KMS-11 (cell line): ENCODE data around the gene ABTB2.

ENCODE experiments used
- H2AFZ ChIP-seq: fragments of 200-600 bp; sonication (generic); 2 replicates; pipeline ENCODE4 v1.6.1; 2016; ENCODE audit warnings: antibody characterized with exemption, mixed run types, low read depth
- H3K27ac ChIP-seq: fragments of 200-600 bp; sonication (generic); 2 replicates; pipeline ENCODE4 v1.6.1; 2016; ENCODE audit warnings: mild to moderate bottlenecking, mixed run types
- H3K27me3 ChIP-seq: fragments of 200-600 bp; sonication (generic); 2 replicates; pipeline ENCODE4 v1.6.1; 2017; ENCODE audit warnings: mild to moderate bottlenecking, low read depth, mixed run types, moderate library complexity; ENCODE audit not compliant: insufficient read depth
- H3K36me3 ChIP-seq: fragments of 200-600 bp; sonication (generic); 2 replicates; pipeline ENCODE4 v1.6.1; 2017; ENCODE audit warnings: mild to moderate bottlenecking, mixed run types; ENCODE audit not compliant: insufficient read depth
- H3K4me1 ChIP-seq: fragments of 200-600 bp; sonication (generic); 2 replicates; pipeline ENCODE4 v1.6.1; 2016; ENCODE audit warnings: mild to moderate bottlenecking, low read depth, mixed run types; ENCODE audit not compliant: poor library complexity, severe bottlenecking
- H3K4me2 ChIP-seq: fragments of 200-600 bp; sonication (generic); 2 replicates; pipeline ENCODE4 v1.7.0; 2016; ENCODE audit warnings: mild to moderate bottlenecking, mixed run types
- H3K4me3 ChIP-seq: fragments of 200-600 bp; sonication (generic); IDR thresholded peaks from 2 replicates; pipeline ENCODE4 v1.6.1; 2017; ENCODE audit warnings: low read depth, low read length, mixed read lengths; ENCODE audit not compliant: insufficient read depth
- H3K79me2 ChIP-seq: fragments of 200-600 bp; sonication (generic); 2 replicates; pipeline ENCODE4 v1.6.1; 2016; ENCODE audit warnings: low read depth, mixed run types; ENCODE audit not compliant: insufficient read depth
- H3K9ac ChIP-seq: fragments of 200-600 bp; sonication (generic); 2 replicates; pipeline ENCODE4 v1.6.1; 2016; ENCODE audit warnings: mild to moderate bottlenecking, mixed run types
- H4K20me1 ChIP-seq: fragments of 200-600 bp; sonication (generic); 2 replicates; pipeline ENCODE4 v1.6.1; 2016; ENCODE audit warnings: mild to moderate bottlenecking, mixed run types; ENCODE audit not compliant: insufficient read depth
- TF ChIP-seq, protein P1 (sequence below): fragments of 200-600 bp; sonication (generic); conservative IDR thresholded peaks from 2 replicates; pipeline ENCODE4 v1.6.1; 2017; ENCODE audit warnings: low read depth, mild to moderate bottlenecking, antibody characterized with exemption, low read length, moderate library complexity, mixed read lengths

The ABTB2 gene

DNA sequence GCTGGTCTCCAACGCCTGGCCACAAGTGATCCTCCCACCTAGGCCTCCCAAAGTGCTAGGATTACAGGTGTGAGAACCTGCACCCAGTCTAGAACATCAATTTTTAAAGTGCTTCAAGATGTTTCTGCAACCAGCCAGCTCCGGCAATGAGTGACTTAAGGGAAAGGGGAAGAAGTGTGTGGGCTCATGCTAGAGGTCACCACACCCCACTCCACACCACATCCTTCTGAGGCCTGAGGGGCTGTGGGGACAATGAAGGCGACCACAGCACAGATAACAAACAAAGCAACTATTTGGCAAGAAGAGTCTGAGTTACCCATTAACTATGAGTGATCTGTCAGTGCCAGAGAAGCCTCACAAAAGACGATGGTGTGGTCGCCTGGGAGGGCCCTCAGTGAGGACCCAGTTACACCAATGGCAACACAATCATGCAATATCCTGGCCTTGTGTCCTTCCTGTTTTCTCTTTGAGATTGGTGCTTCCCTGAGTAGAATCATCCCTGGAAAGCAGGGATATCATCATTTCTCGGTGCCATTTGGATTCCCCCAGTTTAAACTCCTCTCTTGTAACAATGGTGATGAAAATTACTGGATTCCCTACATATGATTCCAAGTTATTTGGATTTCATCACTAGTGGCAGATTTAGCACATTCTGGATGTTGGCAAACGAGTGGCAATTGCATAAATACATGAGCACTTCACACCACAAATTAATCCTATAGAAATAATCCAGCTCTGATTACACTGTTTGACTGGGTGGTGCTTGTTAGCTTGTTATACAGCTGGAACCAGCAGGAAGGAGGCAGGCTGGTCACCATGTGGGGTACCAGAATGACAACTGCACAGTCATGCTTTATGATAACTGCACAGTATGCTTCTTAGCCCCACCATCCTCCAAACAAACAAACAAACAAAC is 18.4 kb downstream of the ABTB2 start:
- no peaks in the 10 kb centered on the region for H3K27me3 ChIP-seq
- no peaks in the 10 kb centered on the region for H3K4me1 ChIP-seq
- H3K36me3 ChIP-seq: no peaks in the 10 kb centered on the region
- no peak overlapping the region for H2AFZ ChIP-seq
- no peak overlapping the region for H3K9ac ChIP-seq
- no peaks in the 10 kb centered on the region for H4K20me1 ChIP-seq
- no peak overlapping the region for H3K27ac ChIP-seq
- TF ChIP-seq, protein P1, sequence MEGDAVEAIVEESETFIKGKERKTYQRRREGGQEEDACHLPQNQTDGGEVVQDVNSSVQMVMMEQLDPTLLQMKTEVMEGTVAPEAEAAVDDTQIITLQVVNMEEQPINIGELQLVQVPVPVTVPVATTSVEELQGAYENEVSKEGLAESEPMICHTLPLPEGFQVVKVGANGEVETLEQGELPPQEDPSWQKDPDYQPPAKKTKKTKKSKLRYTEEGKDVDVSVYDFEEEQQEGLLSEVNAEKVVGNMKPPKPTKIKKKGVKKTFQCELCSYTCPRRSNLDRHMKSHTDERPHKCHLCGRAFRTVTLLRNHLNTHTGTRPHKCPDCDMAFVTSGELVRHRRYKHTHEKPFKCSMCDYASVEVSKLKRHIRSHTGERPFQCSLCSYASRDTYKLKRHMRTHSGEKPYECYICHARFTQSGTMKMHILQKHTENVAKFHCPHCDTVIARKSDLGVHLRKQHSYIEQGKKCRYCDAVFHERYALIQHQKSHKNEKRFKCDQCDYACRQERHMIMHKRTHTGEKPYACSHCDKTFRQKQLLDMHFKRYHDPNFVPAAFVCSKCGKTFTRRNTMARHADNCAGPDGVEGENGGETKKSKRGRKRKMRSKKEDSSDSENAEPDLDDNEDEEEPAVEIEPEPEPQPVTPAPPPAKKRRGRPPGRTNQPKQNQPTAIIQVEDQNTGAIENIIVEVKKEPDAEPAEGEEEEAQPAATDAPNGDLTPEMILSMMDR: no peak
- no peaks in the 10 kb centered on the region for H3K79me2 ChIP-seq
- H3K4me2 ChIP-seq: no peak overlapping the region
- H3K4me3 ChIP-seq: no peak overlapping the region

- H3K9ac ChIP-seq: no peak overlapping the region
- TF ChIP-seq, protein P1: no peak
- H3K4me2 ChIP-seq: no peak overlapping the region
- no peaks in the 10 kb centered on the region for H4K20me1 ChIP-seq
- H3K4me3 ChIP-seq: no peak overlapping the region
- H3K36me3 ChIP-seq: no peaks in the 10 kb centered on the region
- no peaks in the 10 kb centered on the region for H3K79me2 ChIP-seq
- H2AFZ ChIP-seq: no peak overlapping the region
- no peaks in the 10 kb centered on the region for H3K4me1 ChIP-seq
- no peak overlapping the region for H3K27ac ChIP-seq
- no peaks in the 10 kb centered on the region for H3K27me3 ChIP-seq
Measured at GRCh38 chr11:34337016-34337415, 20.8 kb downstream of the ABTB2 start.

DNA sequence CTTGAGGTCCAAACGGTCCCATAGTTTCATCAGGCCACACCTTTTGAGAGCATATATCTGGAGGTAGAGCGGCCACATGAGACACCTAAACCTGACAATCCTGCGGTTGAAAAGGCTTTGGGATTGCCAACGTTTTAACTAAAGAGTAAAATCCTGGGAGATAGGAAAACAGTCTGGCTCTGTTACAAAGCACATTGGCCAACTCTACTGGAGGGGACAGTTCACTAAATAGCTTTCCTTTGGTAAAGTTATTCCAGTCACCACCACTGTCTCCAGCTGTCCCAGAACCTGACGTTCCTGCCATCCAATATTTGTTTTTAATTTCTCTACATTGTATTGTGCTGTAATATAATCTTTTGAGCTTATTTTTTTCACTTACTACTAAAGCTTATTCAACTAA is 22.0 kb downstream of the ABTB2 start:
- Histone ChIP-seq H3K4me2 (no peak overlapping the region), H2AFZ (no peak overlapping the region), H3K27me3 (no peaks in the 10 kb centered on the region), H3K4me1 (no peaks in the 10 kb centered on the region), H3K27ac (no peak overlapping the region), H3K4me3 (no peak overlapping the region), H4K20me1 (no peaks in the 10 kb centered on the region), H3K79me2 (no peaks in the 10 kb centered on the region), H3K9ac (no peak overlapping the region), H3K36me3 (no peaks in the 10 kb centered on the region)
- TF ChIP-seq, protein P1: no peak

- H3K4me2 ChIP-seq: no peak overlapping the region
Measured at GRCh38 chr11:34335331-34335730, 22.5 kb downstream of the ABTB2 start.

More at GRCh38 chr11:34335331-34335730, 22.5 kb downstream of the ABTB2 start:
- Histone ChIP-seq H3K9ac (no peak overlapping the region), H3K4me3 (no peak overlapping the region), H3K79me2 (no peaks in the 10 kb centered on the region), H3K36me3 (no peaks in the 10 kb centered on the region), H4K20me1 (no peaks in the 10 kb centered on the region), H3K27me3 (no peaks in the 10 kb centered on the region), H3K27ac (no peak overlapping the region), H3K4me1 (no peaks in the 10 kb centered on the region), H2AFZ (no peak overlapping the region)
- TF ChIP-seq, protein P1: no peak
